B cell (primary cell): ENCODE measurements around the gene DCUN1D2. TPM values are rescaled to one million over a fixed set of nuclear protein-coding genes. Genes with fewer than 3 reads are reported as not detected.
"Not testable (repeated sequence)": the region's sequence is repeated elsewhere in the genome, so short reads cannot be mapped to it uniquely, and the experiment has no call there.

ENCODE experiments used
- ATAC-seq: fragments of 200-7000 bp; cut with Tn5 transposase; one replicate; pipeline ENCODE4 v1.10.0; 2021; ENCODE audit warnings: low read depth, mild to moderate bottlenecking, moderate number of reproducible peaks, moderate library complexity
- CTCF ChIA-PET: fragments of 350-600 bp; sonication (Branson Sonifier 250); formaldehyde crosslinking; loops from one replicate; lab custom pipeline; 2021; ENCODE audit warnings: antibody characterized with exemption, inconsistent platforms; lab: Charles Lee
- POLR2A ChIA-PET: fragments of 350-600 bp; sonication (Branson Sonifier 250); formaldehyde crosslinking; loops from one replicate; lab custom pipeline; 2021; ENCODE audit warnings: antibody characterized with exemption; lab: Charles Lee
- DNase-seq: peaks from one replicate; pipeline ENCODE4 v3.0.0; 2013
- H2AFZ ChIP-seq: 2 replicates; pipeline ENCODE4 v1.6.1; 2012; ENCODE audit warnings: mild to moderate bottlenecking, low read depth, low read length; ENCODE audit not compliant: insufficient read depth, poor library complexity, severe bottlenecking
- H3K27ac ChIP-seq, 2 donors: 1 replicate in 1 of 2; 2 replicates in 1 of 2; pipeline ENCODE4 v1.5.1; 2012 to 2013; ENCODE audit warnings: low read length in 2 of 2, mild to moderate bottlenecking in 2 of 2, moderate library complexity in 1 of 2
- H3K27me3 ChIP-seq, 4 experiments: fragments of 200-600 bp in 1 of 4; sonication (generic) in 1 of 4; replicated peaks in 1 of 4; 1 replicate in 2 of 4; 2 replicates in 2 of 4; pipeline versions ENCODE4 v1.6.1 to v1.7.0; 2013 to 2016; ENCODE audit warnings: low read length in 3 of 4, mild to moderate bottlenecking in 2 of 4, mixed read lengths in 1 of 4, moderate library complexity in 1 of 4; ENCODE audit not compliant: insufficient read depth in 4 of 4, control insufficient read depth in 3 of 4; ENCODE audit errors: control extremely low read depth in 1 of 4
- H3K36me3 ChIP-seq, 2 experiments: replicated peaks in 1 of 2; 1 replicate in 1 of 2; 2 replicates in 1 of 2; pipeline versions ENCODE4 v1.6.1 to v1.7.1; 2013; ENCODE audit warnings: low read length in 1 of 2; ENCODE audit not compliant: insufficient read depth in 2 of 2, control insufficient read depth in 1 of 2; ENCODE audit errors: control extremely low read depth in 1 of 2, extremely low read depth in 1 of 2
- H3K4me1 ChIP-seq, 2 donors: fragments of 200-600 bp in 1 of 2; sonication (generic) in 1 of 2; 1 replicate in 1 of 2; 2 replicates in 1 of 2; pipeline versions ENCODE4 v1.5.1 to v1.6.1; 2013 to 2017; ENCODE audit warnings: low read length in 2 of 2; ENCODE audit not compliant: control insufficient read depth in 2 of 2, insufficient read depth in 2 of 2
- H3K4me2 ChIP-seq: replicated peaks from 2 replicates; pipeline ENCODE3; 2012; ENCODE audit warnings: mild to moderate bottlenecking, low read depth, low read length; ENCODE audit not compliant: poor library complexity, severe bottlenecking
- H3K4me3 ChIP-seq, 5 experiments: fragments of 200-600 bp in 1 of 5; sonication (generic) in 1 of 5; 1 replicate in 3 of 5; 2 replicates in 2 of 5; pipeline versions ENCODE4 v1.5.1 to v1.7.0; 2011 to 2016; ENCODE audit warnings: low read length in 4 of 5, mild to moderate bottlenecking in 4 of 5, low read depth in 2 of 5, control low read depth in 1 of 5, moderate library complexity in 1 of 5; ENCODE audit not compliant: insufficient read depth in 1 of 5; ENCODE audit errors: control extremely low read depth in 1 of 5, extremely low read depth in 1 of 5
- H3K79me2 ChIP-seq: fragments of 200-600 bp; sonication (generic); one replicate; pipeline ENCODE4 v1.6.0; 2016; ENCODE audit warnings: low read length; ENCODE audit not compliant: control insufficient read depth, insufficient read depth
- H3K9ac ChIP-seq: fragments of 200-600 bp; sonication (generic); 2 replicates; pipeline ENCODE4 v1.6.1; 2017; ENCODE audit warnings: mild to moderate bottlenecking, low read length, moderate library complexity
- H3K9me3 ChIP-seq, 3 donors: one replicate each; pipeline versions ENCODE4 v1.6.1 to v1.7.1; 2013; ENCODE audit warnings: low read length in 2 of 3; ENCODE audit not compliant: control insufficient read depth in 2 of 3, insufficient read depth in 1 of 3; ENCODE audit errors: control extremely low read depth in 1 of 3
- H4K20me1 ChIP-seq: 2 replicates; pipeline ENCODE4 v1.6.0; 2012; ENCODE audit warnings: mild to moderate bottlenecking, low read length; ENCODE audit not compliant: insufficient read depth, control insufficient read depth, poor library complexity, severe bottlenecking
- H3K27ac Mint-ChIP-seq: one replicate; pipeline ENCODE4 v1.8.0; 2021; ENCODE audit warnings: mixed read lengths
- H3K27me3 Mint-ChIP-seq: one replicate; pipeline ENCODE4 v1.8.0; 2021; ENCODE audit warnings: mixed read lengths
- H3K4me1 Mint-ChIP-seq: one replicate; pipeline ENCODE4 v1.8.0; 2021; ENCODE audit warnings: mixed read lengths
- H3K4me3 Mint-ChIP-seq: one replicate; pipeline ENCODE4 v1.8.0; 2021; ENCODE audit warnings: mixed read lengths
- H3K9me3 Mint-ChIP-seq: one replicate; pipeline ENCODE4 v1.8.0; 2022; ENCODE audit warnings: mixed read lengths; ENCODE audit not compliant: insufficient read depth
- EZH2 ChIP-seq: IDR thresholded peaks from 2 replicates; pipeline ENCODE4 v1.6.1; 2012; ENCODE audit warnings: borderline replicate concordance, low read depth, mild to moderate bottlenecking, moderate library complexity, low read length; ENCODE audit not compliant: insufficient read depth, poor library complexity, severe bottlenecking
- WGBS: methylation state at CpG from one replicate; pipeline ENCODE4 v1.1.5; 2013; ENCODE audit warnings: missing lambda C conversion rate; ENCODE audit not compliant: insufficient coverage; 5-methylcytosine and 5-hydroxymethylcytosine counted together
- intact Hi-C: fragments of 100-400 bp; cut with micrococcal nuclease; formaldehyde crosslinking; loops from one replicate; pipeline ENCODE4 v1.10.0; 2022
- polyA plus RNA-seq: library from polyadenylated mRNA; depleted of rRNA; stranded (reverse); fragments of >200 nt; gene quantifications from 2 replicates; pipeline ENCODE4 v1.2.3, GENCODE V29; 2012
- total RNA-seq, 2 donors: library from RNA; stranded (reverse); fragments of 120-200 nt in 1 of 2; gene quantifications; 1 replicate in 1 of 2; 2 replicates in 1 of 2; pipeline versions ENCODE4 v1.2.3 to v1.2.4, GENCODE V29; 2013 to 2022
- TF ChIP-seq, protein P1 (sequence below): fragments of 200-600 bp; IDR thresholded peaks from one replicate; pipeline ENCODE4 v1.8.0; 2022; ENCODE audit warnings: antibody characterized with exemption, mild to moderate bottlenecking

The DCUN1D2 gene
- total and polyA plus RNA-seq, 2 donors (not counting 1 experiment from before 2014, with no cell fraction given) = 15.3 to 41.3 TPM

DNA sequence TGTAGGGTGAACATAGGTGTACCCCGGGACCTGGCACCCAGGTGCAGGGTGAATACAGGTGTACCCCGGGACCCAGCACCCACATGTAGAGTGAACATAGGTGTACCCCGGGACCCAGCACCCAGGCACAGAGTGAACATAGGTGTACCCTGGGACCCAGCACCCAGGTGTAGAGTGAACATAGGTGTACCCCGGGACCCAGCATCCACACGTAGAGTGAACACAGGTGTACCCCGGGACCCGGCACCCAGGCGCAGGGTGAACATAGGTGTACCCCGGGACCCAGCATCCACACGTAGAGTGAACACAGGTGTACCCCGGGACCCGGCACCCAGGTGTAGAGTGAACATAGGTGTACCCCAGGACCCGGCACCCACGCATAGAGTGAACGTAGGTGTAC lies 54.6 kb downstream of the DCUN1D2 start:
- H3K27me3 ChIP-seq, H3K27me3 Mint-ChIP-seq, H3K4me3 Mint-ChIP-seq, H3K9me3 ChIP-seq, DNase-seq, CTCF ChIA-PET, H3K27ac ChIP-seq, H3K36me3 ChIP-seq, H2AFZ ChIP-seq, H3K4me2 ChIP-seq, H3K4me1 Mint-ChIP-seq, intact Hi-C loops, POLR2A ChIA-PET, H3K9ac ChIP-seq, H4K20me1 ChIP-seq, H3K4me3 ChIP-seq, ATAC-seq, H3K4me1 ChIP-seq, H3K79me2 ChIP-seq, H3K27ac Mint-ChIP-seq, H3K9me3 Mint-ChIP-seq: not testable (repeated sequence)
- 95% methylated on average over 9 of the region's 15 CpGs for WGBS

DNA sequence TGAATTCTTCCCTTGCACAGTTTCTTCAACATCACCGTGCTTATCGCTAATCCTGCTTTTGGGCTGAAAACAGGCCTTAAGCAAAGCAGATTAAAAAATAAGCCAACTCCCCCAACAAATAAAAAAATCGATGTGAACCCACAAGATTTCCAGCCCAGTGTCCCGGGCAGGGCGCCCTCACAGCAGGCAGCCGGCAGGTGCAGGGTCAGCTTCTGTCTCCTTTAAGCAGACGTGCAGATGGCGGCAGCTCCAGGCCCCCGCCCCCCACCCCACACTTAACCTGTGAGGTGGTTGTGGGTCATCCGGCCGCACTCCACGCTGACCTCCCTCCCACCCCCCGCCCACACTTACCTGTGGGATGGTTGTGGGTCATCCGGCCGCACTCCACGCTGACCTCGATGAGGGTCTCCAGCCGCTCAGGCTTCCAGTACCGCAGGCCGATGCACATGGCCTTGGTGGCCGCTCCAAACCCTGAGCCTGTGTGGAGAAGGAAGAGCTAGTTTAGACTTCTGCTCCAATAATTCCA lies 57.1 kb downstream of the DCUN1D2 start:
- Mint-ChIP-seq H3K4me1 (no peaks in the 10 kb centered on the region), H3K27me3 (no peaks in the 10 kb centered on the region), H3K27ac (no peak overlapping the region), H3K9me3 (no peaks in the 10 kb centered on the region), H3K4me3 (no peak overlapping the region)
- H3K79me2 ChIP-seq = no peaks in the 10 kb centered on the region
- H3K4me1 ChIP-seq = no peaks in the 10 kb centered on the region
- intact Hi-C loops = no loop called here
- ChIA-PET CTCF (no interaction called here), POLR2A (no interaction called here)
- H3K4me2 ChIP-seq = no peak overlapping the region
- 90% methylated on average over 6 of the region's 21 CpGs for WGBS
- no peaks in the 10 kb centered on the region for H3K36me3 ChIP-seq
- no peak for TF ChIP-seq EZH2
- TF ChIP-seq, protein P1, sequence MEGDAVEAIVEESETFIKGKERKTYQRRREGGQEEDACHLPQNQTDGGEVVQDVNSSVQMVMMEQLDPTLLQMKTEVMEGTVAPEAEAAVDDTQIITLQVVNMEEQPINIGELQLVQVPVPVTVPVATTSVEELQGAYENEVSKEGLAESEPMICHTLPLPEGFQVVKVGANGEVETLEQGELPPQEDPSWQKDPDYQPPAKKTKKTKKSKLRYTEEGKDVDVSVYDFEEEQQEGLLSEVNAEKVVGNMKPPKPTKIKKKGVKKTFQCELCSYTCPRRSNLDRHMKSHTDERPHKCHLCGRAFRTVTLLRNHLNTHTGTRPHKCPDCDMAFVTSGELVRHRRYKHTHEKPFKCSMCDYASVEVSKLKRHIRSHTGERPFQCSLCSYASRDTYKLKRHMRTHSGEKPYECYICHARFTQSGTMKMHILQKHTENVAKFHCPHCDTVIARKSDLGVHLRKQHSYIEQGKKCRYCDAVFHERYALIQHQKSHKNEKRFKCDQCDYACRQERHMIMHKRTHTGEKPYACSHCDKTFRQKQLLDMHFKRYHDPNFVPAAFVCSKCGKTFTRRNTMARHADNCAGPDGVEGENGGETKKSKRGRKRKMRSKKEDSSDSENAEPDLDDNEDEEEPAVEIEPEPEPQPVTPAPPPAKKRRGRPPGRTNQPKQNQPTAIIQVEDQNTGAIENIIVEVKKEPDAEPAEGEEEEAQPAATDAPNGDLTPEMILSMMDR = no peak
- H3K9me3 ChIP-seq = peaks cover 0 to 3% (median 0%) of the 10 kb centered on the region in 3 donors
- DNase-seq (no peak), ATAC-seq (no peak)
- no peaks in the 10 kb centered on the region for H4K20me1 ChIP-seq
- H3K27me3 ChIP-seq = no peaks in the 10 kb centered on the region
- no peak overlapping the region for H3K27ac ChIP-seq
- no peak overlapping the region for H3K4me3 ChIP-seq
- H2AFZ ChIP-seq = no peak overlapping the region
- no peak overlapping the region for H3K9ac ChIP-seq
